Measurements from ENCODE around the gene FSTL4. TPM values are rescaled to one million over a fixed set of nuclear protein-coding genes. Genes with fewer than 3 reads are reported as not detected.

FSTL4 gene
- total RNA-seq, 2 donors from 2014 or later = 0.26 to 1.3 TPM

DNA sequence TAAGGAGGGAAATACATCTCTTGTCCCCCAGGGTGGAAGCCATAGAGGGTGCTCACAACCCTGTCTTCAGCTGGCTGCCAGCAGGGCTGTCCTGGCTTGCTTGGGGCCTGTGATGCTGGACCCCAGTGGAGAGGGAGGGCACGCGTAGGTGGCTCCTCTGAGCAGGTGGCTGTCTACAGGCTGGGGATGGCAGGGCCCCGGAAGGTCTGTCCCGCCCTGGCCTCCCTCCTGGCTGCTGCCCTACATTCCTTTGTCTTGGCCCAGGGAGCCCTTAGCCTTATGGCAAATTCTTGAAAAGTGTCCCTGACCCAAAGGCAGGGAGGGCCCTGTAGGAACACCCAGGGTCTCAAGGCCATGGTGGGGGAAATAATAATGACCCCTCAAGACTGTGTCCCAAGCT, 336.2 kb downstream of the FSTL4 start:
- H3K9me3 ChIP-seq = no peaks in the 10 kb centered on the region
- H3K36me3 ChIP-seq (replicated peaks in 1 of 2; ENCODE audit: insufficient read depth in 1 of 2, low read depth in 2 of 2) = no peaks in the 10 kb centered on the region
- ATAC-seq (no peak), DNase-seq (no peak)
- no peak for TF ChIP-seq POLR2A (IDR thresholded peaks at IDR 0.05)
- TF ChIP-seq, protein P1, sequence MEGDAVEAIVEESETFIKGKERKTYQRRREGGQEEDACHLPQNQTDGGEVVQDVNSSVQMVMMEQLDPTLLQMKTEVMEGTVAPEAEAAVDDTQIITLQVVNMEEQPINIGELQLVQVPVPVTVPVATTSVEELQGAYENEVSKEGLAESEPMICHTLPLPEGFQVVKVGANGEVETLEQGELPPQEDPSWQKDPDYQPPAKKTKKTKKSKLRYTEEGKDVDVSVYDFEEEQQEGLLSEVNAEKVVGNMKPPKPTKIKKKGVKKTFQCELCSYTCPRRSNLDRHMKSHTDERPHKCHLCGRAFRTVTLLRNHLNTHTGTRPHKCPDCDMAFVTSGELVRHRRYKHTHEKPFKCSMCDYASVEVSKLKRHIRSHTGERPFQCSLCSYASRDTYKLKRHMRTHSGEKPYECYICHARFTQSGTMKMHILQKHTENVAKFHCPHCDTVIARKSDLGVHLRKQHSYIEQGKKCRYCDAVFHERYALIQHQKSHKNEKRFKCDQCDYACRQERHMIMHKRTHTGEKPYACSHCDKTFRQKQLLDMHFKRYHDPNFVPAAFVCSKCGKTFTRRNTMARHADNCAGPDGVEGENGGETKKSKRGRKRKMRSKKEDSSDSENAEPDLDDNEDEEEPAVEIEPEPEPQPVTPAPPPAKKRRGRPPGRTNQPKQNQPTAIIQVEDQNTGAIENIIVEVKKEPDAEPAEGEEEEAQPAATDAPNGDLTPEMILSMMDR (IDR thresholded peaks at IDR 0.05) = no peak
- no peak overlapping the region for H3K4me3 ChIP-seq
- intact Hi-C loops (cut with DNase I) = no loop called here
- H3K27me3 ChIP-seq = no peaks in the 10 kb centered on the region
- H3K4me1 ChIP-seq = no peaks in the 10 kb centered on the region
- no peak overlapping the region for H3K27ac ChIP-seq
- 89% methylated on average over 4 of the region's 4 CpGs; no CpG with 5 or more reads in 1 of the 2 donors for WGBS, 2 donors

DNA sequence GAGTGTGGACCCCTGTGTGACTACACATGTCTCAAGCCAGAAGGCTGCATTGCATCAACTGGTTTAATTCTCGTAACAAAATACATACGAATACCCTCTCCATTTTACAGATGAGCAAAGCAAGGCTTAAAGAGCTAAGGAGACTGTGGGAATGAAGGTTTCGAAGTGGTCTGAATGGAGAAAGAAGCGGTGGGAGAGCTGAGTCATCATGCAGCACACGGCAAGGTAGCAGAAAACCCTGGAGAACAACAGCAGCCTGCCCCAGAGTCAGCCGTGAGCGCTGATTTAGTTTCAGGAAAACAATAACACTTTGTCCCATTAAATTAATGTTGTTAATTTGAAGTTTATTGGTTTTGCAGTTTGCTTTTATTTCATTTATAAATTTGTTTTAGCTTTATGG, 336.7 kb downstream of the FSTL4 start:
- Histone ChIP-seq H3K9me3 (no peaks in the 10 kb centered on the region), H3K27me3 (no peaks in the 10 kb centered on the region), H3K4me1 (no peaks in the 10 kb centered on the region), H3K27ac (no peak overlapping the region), H3K4me3 (no peak overlapping the region), H3K36me3 (replicated peaks in 1 of 2; ENCODE audit: insufficient read depth in 1 of 2, low read depth in 2 of 2) (no peaks in the 10 kb centered on the region)
- intact Hi-C loops (cut with DNase I) = no loop called here
- DNase-seq (no peak), ATAC-seq (no peak)
- 94 to 95% methylated on average over 7 of the region's 7 CpGs for WGBS, 2 donors
- TF ChIP-seq POLR2A (IDR thresholded peaks at IDR 0.05) = no peak
- TF ChIP-seq, protein P1 (IDR thresholded peaks at IDR 0.05) = no peak

DNA sequence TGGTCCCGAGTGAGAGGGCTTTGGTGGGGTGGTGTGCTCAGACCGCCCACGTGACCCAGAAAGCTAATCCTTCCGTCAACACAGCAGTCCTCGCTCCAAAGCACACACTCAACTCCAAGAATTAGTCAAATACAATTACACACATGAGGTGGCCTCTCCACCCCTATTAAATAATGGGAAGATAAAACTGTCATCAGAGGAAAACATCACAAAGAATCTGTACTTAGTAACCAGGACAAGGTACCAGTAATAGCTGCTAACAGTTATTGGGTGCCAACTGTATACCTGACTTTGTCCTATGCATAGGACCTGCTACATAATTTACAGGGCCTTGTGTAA, 337.8 kb downstream of the FSTL4 start:
- TF ChIP-seq, protein P1 (IDR thresholded peaks at IDR 0.05) = no peak
- no peak for TF ChIP-seq POLR2A (IDR thresholded peaks at IDR 0.05)
- Histone ChIP-seq H3K27me3 (no peaks in the 10 kb centered on the region), H3K9me3 (no peaks in the 10 kb centered on the region), H3K36me3 (replicated peaks in 1 of 2; ENCODE audit: insufficient read depth in 1 of 2, low read depth in 2 of 2) (no peaks in the 10 kb centered on the region), H3K4me3 (no peak overlapping the region), H3K4me1 (no peaks in the 10 kb centered on the region), H3K27ac (no peak overlapping the region)
- no peak for ATAC-seq
- intact Hi-C loops (cut with DNase I) = no loop called here
- no peak for DNase-seq
- 65 to 77% methylated on average over 5 of the region's 5 CpGs for WGBS, 2 donors

DNA sequence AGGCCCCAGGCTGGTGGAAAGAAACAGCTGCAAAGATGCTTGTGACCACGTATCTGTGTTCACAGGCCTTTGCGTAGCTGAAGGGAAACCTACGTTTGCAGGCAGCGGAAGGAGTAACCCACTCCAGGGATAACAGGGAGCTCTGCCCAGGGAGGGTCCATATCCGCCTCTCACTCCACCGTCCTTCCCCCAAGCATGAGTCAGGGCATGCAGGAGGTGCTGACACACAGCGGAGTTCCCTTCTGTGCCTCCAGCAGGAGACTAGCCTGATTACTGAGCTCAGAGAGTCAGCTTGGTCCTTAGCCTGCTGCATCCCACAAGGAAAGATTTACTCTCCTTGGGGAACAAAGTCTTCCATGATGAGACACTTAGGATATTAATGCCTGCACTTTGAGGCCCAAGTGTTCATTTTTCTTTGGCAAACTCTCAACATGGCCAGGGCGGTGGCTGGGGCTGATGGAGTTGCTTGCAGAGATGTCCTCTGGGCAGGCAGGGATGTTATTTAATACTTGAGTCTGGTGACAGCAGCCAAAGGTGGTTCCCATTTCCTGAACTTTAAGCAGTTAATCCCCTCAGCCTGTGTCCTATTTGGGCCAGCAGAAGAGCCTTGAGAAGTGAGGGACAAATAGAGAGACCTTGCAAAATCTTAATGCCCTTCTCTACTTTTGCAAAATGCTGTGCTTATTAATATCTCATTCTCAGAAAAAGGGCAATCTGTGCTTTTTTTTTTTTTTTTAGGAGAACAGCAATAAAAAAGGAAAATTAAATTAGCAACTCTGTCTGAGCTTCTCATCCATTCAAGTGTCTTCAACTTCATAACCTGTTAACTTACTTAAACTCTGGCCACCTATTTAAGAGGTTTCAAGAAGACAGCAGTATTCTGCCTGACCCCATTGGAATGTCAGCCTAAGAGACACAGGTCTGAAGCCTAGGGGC, 338.4 kb downstream of the FSTL4 start:
- H3K27ac ChIP-seq = no peak overlapping the region
- no peaks in the 10 kb centered on the region for H3K27me3 ChIP-seq
- no peak for ATAC-seq
- H3K4me3 ChIP-seq = no peak overlapping the region
- intact Hi-C loops (cut with DNase I) = no loop called here
- TF ChIP-seq, protein P1 (IDR thresholded peaks at IDR 0.05) = no peak
- TF ChIP-seq POLR2A (IDR thresholded peaks at IDR 0.05) = no peak
- no peaks in the 10 kb centered on the region for H3K9me3 ChIP-seq
- no peak for DNase-seq
- 43 to 80% methylated on average over 2 to 8 of the region's 8 CpGs for WGBS, 2 donors
- no peaks in the 10 kb centered on the region for H3K4me1 ChIP-seq
- no peaks in the 10 kb centered on the region for H3K36me3 ChIP-seq (replicated peaks in 1 of 2; ENCODE audit: insufficient read depth in 1 of 2, low read depth in 2 of 2)

DNA sequence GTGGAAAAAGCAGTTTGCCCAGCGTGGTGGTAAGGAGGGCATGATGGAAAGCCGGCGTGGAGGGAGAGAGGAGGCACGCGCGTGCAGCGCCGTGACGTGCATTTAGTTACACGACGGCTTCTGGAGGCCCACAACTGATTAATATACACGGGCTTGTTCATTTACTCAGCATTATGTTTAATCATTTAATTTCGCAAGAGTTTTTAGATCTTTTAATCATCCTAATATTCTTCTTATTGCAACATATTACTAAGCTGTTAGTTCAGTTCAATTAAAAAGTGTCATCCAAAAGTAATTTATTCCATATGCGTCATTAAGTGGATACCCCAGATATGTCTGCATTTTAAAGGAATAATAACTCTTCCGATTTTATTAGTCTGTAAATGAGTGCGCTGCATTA, 340.0 kb downstream of the FSTL4 start:
- no peaks in the 10 kb centered on the region for H3K9me3 ChIP-seq
- 87 to 89% methylated on average over 16 of the region's 16 CpGs for WGBS, 2 donors
- H3K27me3 ChIP-seq = no peaks in the 10 kb centered on the region
- H3K36me3 ChIP-seq (replicated peaks in 1 of 2; ENCODE audit: insufficient read depth in 1 of 2, low read depth in 2 of 2) = no peaks in the 10 kb centered on the region
- H3K4me1 ChIP-seq = no peaks in the 10 kb centered on the region
- TF ChIP-seq, protein P1 (IDR thresholded peaks at IDR 0.05) = no peak
- TF ChIP-seq POLR2A (IDR thresholded peaks at IDR 0.05) = no peak
- no peak for DNase-seq
- ATAC-seq = no peak
- no peak overlapping the region for H3K4me3 ChIP-seq
- intact Hi-C loops (cut with DNase I) = no loop called here
- H3K27ac ChIP-seq = no peak overlapping the region

Measured in body of pancreas (tissue), 4 donors.